ENCODE results near the gene RPS26. TPM values are rescaled to one million over a fixed set of nuclear protein-coding genes. Genes with fewer than 3 reads are reported as not detected.

RPS26 gene
- total and polyA plus RNA-seq, 2 of the 13 experiments (the other 11 are each of a cell fraction or from before 2014, with no cell fraction given), result 150 to 421 TPM

GRCh38 chr12:56010111-56010570 lies 31.6 kb upstream of the RPS26 start (continued):
- TF ChIP-seq MTA1 (CRISPR knock-in tag; IDR thresholded peaks at IDR 0.05; ENCODE audit: borderline replicate concordance) (peak; percentile 25; the same call in 1 of the 2 replicates), ZNF609 (CRISPR knock-in tag; IDR thresholded peaks at IDR 0.05; ENCODE audit: borderline replicate concordance) (peak; percentile 55; the same call in 1 of the 2 replicates), HMG20A (CRISPR knock-in tag; IDR thresholded peaks at IDR 0.05; ENCODE audit: borderline replicate concordance) (peak; percentile 93)

GRCh38 chr12:56011509-56012090 lies 30.1 kb upstream of the RPS26 start:
- in situ Hi-C loops (cut with HindIII; ENCODE audit: extremely low pct_ligation_motif_present, low pct_unique_long_range_greater_than_20kb), result no loop called here
- POLR2A ChIA-PET, result interaction anchor here (0.7 to 1.6 kb wide), 12 partner anchors 9 to 182 kb away, joined by 3 to 6 read pairs (median 3); partner anchors contain the start of genes ESYT1, IKZF4, PA2G4 and RAB5B

More at GRCh38 chr12:56011509-56012090, 30.1 kb upstream of the RPS26 start:
- no peaks in the 10 kb centered on the region for H4K20me1 ChIP-seq (ENCODE audit: insufficient read depth, low read length)
- FAIRE-seq (peak; percentile 43), ATAC-seq (no peak), DNase-seq (ENCODE audit: low spot score) (no peak)
- H3K9me3 ChIP-seq (ENCODE audit: low read length), result no peaks in the 10 kb centered on the region
- peak overlapping the region; percentile 29 for H3K27ac ChIP-seq (ENCODE audit: extremely low read length, insufficient read depth, low read length)
- no peak overlapping the region for H2AFZ ChIP-seq (ENCODE audit: low read length)
- TF ChIP-seq CEBPB (IDR thresholded peaks at IDR 0.05; ENCODE audit: borderline replicate concordance, low read depth, low read length) (peak; percentile 32; the same call in 1 of the 2 replicates), ZNF337 (CRISPR knock-in tag; IDR thresholded peaks at IDR 0.05; ENCODE audit: borderline replicate concordance, low read depth) (no peak), BCL6 (CRISPR knock-in tag; IDR thresholded peaks at IDR 0.05) (peak; percentile 70), ZNF83 (CRISPR knock-in tag; IDR thresholded peaks at IDR 0.05; ENCODE audit: borderline replicate concordance) (no peak), FOSL2 (CRISPR knock-in tag; IDR thresholded peaks at IDR 0.05) (peak; percentile 52)
- no peaks in the 10 kb centered on the region for H3K79me2 ChIP-seq (ENCODE audit: insufficient read depth, low read length)
- BruUV-seq (replicated peaks), result no TSS peak
- WGBS (ENCODE audit: low lambda C conversion rate), result 73% methylated on average over 2 of the region's 2 CpGs
- H3K4me3 ChIP-seq (replicated peaks in 1 of 3; ENCODE audit: insufficient read depth in 1 of 3, low read depth in 2 of 3, low read length in 3 of 3), result no peak overlapping the region
- no peak overlapping the region for H3K9ac ChIP-seq (ENCODE audit: insufficient read depth, low read depth, low read length)
- H3K36me3 ChIP-seq (replicated peaks in 1 of 2; ENCODE audit: control insufficient read depth in 1 of 2, insufficient read depth in 2 of 2, low read length in 2 of 2), result no peaks in the 10 kb centered on the region; a peak in 1 of 5 replicates
- intact Hi-C loops (cut with micrococcal nuclease; ENCODE audit: unreplicated experiment), result loop anchor here (2.0 kb wide), 1 partner anchor 15 kb away; the partner anchor contains the start of gene SUOX
- CTCF ChIA-PET (ENCODE audit: low intra/inter-chr PET ratio, low total read pairs), result no interaction called here
- no peaks in the 10 kb centered on the region; a peak in 1 of 5 replicates for H3K27me3 ChIP-seq (ENCODE audit: control insufficient read depth in 1 of 2, insufficient read depth in 2 of 2, low read length in 2 of 2)
- no peak overlapping the region; the same call in 1 of the 2 replicates for H3K4me2 ChIP-seq (ENCODE audit: low read depth, low read length)
- peaks cover 89% of the 10 kb centered on the region for H3K4me1 ChIP-seq (ENCODE audit: insufficient read depth, low read length)
